Astrocyte (in vitro differentiated cells and primary cell): Measurements from ENCODE around the gene APOBEC3B. TPM values are rescaled to one million over a fixed set of nuclear protein-coding genes. Genes with fewer than 3 reads are reported as not detected.

Experiments used
- DNase-seq: peaks from one replicate; pipeline ENCODE4 v3.0.0-alpha.2; 2010; ENCODE audit warnings: low read depth
- FAIRE-seq: peaks from 2 replicates; lab custom pipeline; 2011; peaks lifted over from hg19 to GRCh38; lab: Jason Lieb, UNC
- H2AFZ ChIP-seq: 2 replicates; pipeline ENCODE4 v1.6.0; 2012; ENCODE audit warnings: low read depth, low read length, inconsistent platforms
- H3K27ac ChIP-seq: 2 replicates; pipeline ENCODE4 v1.5.1; 2011; ENCODE audit warnings: low read depth, low read length, inconsistent platforms
- H3K27me3 ChIP-seq: 2 replicates; pipeline ENCODE4 v1.6.0; 2011; ENCODE audit warnings: low read length, inconsistent platforms; ENCODE audit not compliant: insufficient read depth
- H3K36me3 ChIP-seq: 2 replicates; pipeline ENCODE4 v1.5.1; 2011; ENCODE audit warnings: low read length, inconsistent platforms; ENCODE audit not compliant: insufficient read depth
- H3K4me1 ChIP-seq: 2 replicates; pipeline ENCODE4 v1.5.1; 2011; ENCODE audit warnings: low read length, inconsistent platforms; ENCODE audit not compliant: insufficient read depth
- H3K4me2 ChIP-seq: 2 replicates; pipeline ENCODE4 v1.6.0; 2012; ENCODE audit warnings: low read length, inconsistent platforms
- H3K4me3 ChIP-seq: 2 replicates; pipeline ENCODE4 v1.5.1; 2011; ENCODE audit warnings: low read depth, mild to moderate bottlenecking, low read length, inconsistent platforms; ENCODE audit not compliant: insufficient read depth
- H3K79me2 ChIP-seq: 2 replicates; pipeline ENCODE4 v1.6.0; 2012; ENCODE audit warnings: mild to moderate bottlenecking, low read length, inconsistent platforms; ENCODE audit not compliant: insufficient read depth
- H3K9ac ChIP-seq: 2 replicates; pipeline ENCODE4 v1.6.0; 2012; ENCODE audit warnings: mild to moderate bottlenecking, low read length, inconsistent platforms
- H3K9me3 ChIP-seq: 2 replicates; pipeline ENCODE4 v1.5.1; 2012; ENCODE audit warnings: low read depth, mild to moderate bottlenecking, low read length, inconsistent platforms; ENCODE audit not compliant: insufficient read depth
- H4K20me1 ChIP-seq: 2 replicates; pipeline ENCODE4 v1.6.0; 2012; ENCODE audit warnings: low read length, inconsistent platforms; ENCODE audit not compliant: insufficient read depth
- H3K27ac Mint-ChIP-seq: one replicate; pipeline ENCODE4 v1.8.0; 2021; ENCODE audit warnings: mild to moderate bottlenecking, mixed read lengths; ENCODE audit not compliant: unreplicated experiment
- H3K27me3 Mint-ChIP-seq: one replicate; pipeline ENCODE4 v1.8.0; 2021; ENCODE audit warnings: low read depth, mixed read lengths; ENCODE audit not compliant: unreplicated experiment
- H3K36me3 Mint-ChIP-seq: one replicate; pipeline ENCODE4 v1.8.0; 2021; ENCODE audit warnings: low read depth, mixed read lengths; ENCODE audit not compliant: unreplicated experiment
- H3K4me1 Mint-ChIP-seq: one replicate; pipeline ENCODE4 v1.8.0; 2021; ENCODE audit warnings: low read depth, mixed read lengths; ENCODE audit not compliant: unreplicated experiment
- H3K4me3 Mint-ChIP-seq: one replicate; pipeline ENCODE4 v1.8.0; 2021; ENCODE audit warnings: mild to moderate bottlenecking, moderate library complexity, mixed read lengths; ENCODE audit not compliant: unreplicated experiment
- H3K9me3 Mint-ChIP-seq: one replicate; pipeline ENCODE4 v1.8.0; 2021; ENCODE audit warnings: mild to moderate bottlenecking, mixed read lengths; ENCODE audit not compliant: unreplicated experiment
- EZH2 ChIP-seq: IDR thresholded peaks from 2 replicates; pipeline ENCODE4 v1.6.1; 2012; ENCODE audit warnings: mild to moderate bottlenecking, low read length, inconsistent platforms; ENCODE audit not compliant: insufficient read depth
- total RNA-seq: library from RNA; stranded (reverse); gene quantifications from 2 replicates; pipeline ENCODE4 v1.2.1, GENCODE V29; 2021
- TF ChIP-seq, protein P1 (sequence below): IDR thresholded peaks from 2 replicates; pipeline ENCODE4 v1.5.1; 2011; ENCODE audit warnings: low read depth, mild to moderate bottlenecking, inconsistent platforms, low read length, moderate library complexity; ENCODE audit not compliant: insufficient read depth

APOBEC3B gene
- total RNA-seq, 1 donor from 2014 or later, result 3.0 TPM

DNA sequence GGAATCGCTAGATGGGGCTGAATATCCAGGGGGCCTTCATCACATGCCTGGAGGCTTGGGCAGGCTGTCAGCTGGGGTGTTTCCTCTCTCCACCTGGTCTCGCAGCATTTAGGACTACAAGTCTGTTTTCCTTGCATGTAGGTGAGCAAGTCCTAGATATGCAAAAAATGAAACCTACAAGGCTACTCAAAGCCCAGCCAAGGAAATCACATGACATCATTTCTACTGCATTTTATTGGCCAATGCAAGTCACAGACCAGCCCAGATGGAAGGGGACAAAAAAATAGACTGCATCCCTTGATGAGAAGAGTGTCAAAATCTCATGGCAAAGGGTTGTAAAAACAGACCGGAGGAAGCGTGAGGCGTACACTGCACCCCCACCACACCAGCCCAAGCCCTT lies 9.6 kb upstream of the APOBEC3B start:
- Mint-ChIP-seq H3K9me3 (peaks cover 9% of the 10 kb centered on the region), H3K36me3 (no peaks in the 10 kb centered on the region), H3K4me1 (no peaks in the 10 kb centered on the region), H3K27me3 (peaks cover 26% of the 10 kb centered on the region), H3K4me3 (no peak overlapping the region), H3K27ac (no peak overlapping the region)
- peaks cover 18% of the 10 kb centered on the region for H3K27me3 ChIP-seq
- no peak overlapping the region for H3K27ac ChIP-seq
- TF ChIP-seq, protein P1, sequence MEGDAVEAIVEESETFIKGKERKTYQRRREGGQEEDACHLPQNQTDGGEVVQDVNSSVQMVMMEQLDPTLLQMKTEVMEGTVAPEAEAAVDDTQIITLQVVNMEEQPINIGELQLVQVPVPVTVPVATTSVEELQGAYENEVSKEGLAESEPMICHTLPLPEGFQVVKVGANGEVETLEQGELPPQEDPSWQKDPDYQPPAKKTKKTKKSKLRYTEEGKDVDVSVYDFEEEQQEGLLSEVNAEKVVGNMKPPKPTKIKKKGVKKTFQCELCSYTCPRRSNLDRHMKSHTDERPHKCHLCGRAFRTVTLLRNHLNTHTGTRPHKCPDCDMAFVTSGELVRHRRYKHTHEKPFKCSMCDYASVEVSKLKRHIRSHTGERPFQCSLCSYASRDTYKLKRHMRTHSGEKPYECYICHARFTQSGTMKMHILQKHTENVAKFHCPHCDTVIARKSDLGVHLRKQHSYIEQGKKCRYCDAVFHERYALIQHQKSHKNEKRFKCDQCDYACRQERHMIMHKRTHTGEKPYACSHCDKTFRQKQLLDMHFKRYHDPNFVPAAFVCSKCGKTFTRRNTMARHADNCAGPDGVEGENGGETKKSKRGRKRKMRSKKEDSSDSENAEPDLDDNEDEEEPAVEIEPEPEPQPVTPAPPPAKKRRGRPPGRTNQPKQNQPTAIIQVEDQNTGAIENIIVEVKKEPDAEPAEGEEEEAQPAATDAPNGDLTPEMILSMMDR, result no peak
- no peak for TF ChIP-seq EZH2
- H3K36me3 ChIP-seq, result no peaks in the 10 kb centered on the region
- no peak overlapping the region for H2AFZ ChIP-seq
- H3K4me1 ChIP-seq, result no peaks in the 10 kb centered on the region
- no peak overlapping the region for H3K4me2 ChIP-seq
- H3K9me3 ChIP-seq, result peaks cover 5% of the 10 kb centered on the region
- no peak overlapping the region for H3K4me3 ChIP-seq
- no peak overlapping the region for H3K9ac ChIP-seq
- H4K20me1 ChIP-seq, result no peaks in the 10 kb centered on the region
- H3K79me2 ChIP-seq, result no peaks in the 10 kb centered on the region
- no peak for DNase-seq
- FAIRE-seq, result no peak

- Mint-ChIP-seq H3K4me3 (no peak overlapping the region), H3K4me1 (no peaks in the 10 kb centered on the region), H3K27me3 (peaks cover 23% of the 10 kb centered on the region), H3K36me3 (no peaks in the 10 kb centered on the region), H3K27ac (no peak overlapping the region), H3K9me3 (peaks cover 9% of the 10 kb centered on the region)
- Histone ChIP-seq H3K36me3 (no peaks in the 10 kb centered on the region), H3K27ac (no peak overlapping the region), H3K9me3 (peaks cover 5% of the 10 kb centered on the region), H3K9ac (no peak overlapping the region), H4K20me1 (no peaks in the 10 kb centered on the region), H3K79me2 (no peaks in the 10 kb centered on the region), H3K27me3 (peaks cover 18% of the 10 kb centered on the region), H3K4me3 (no peak overlapping the region), H2AFZ (no peak overlapping the region), H3K4me2 (no peak overlapping the region), H3K4me1 (no peaks in the 10 kb centered on the region)
- DNase-seq, result peak; percentile 6
- no peak for FAIRE-seq
- TF ChIP-seq, protein P1, result peak; percentile 76
- no peak for TF ChIP-seq EZH2
Observed at GRCh38 chr22:38973289-38974169, 8.6 kb upstream of the APOBEC3B start.
